WI38 (cell line): ENCODE data around the gene NID2.

Source experiments
- H3K4me3 ChIP-seq: 2 replicates; pipeline ENCODE4 v1.5.1; 2011; ENCODE audit warnings: low read depth, mild to moderate bottlenecking, control low read depth, low read length
- TF ChIP-seq, protein P1 (sequence below): IDR thresholded peaks from 2 replicates; pipeline ENCODE4 v1.5.1; 2012; ENCODE audit warnings: low read depth, mild to moderate bottlenecking, control low read depth, low read length

The NID2 gene

DNA sequence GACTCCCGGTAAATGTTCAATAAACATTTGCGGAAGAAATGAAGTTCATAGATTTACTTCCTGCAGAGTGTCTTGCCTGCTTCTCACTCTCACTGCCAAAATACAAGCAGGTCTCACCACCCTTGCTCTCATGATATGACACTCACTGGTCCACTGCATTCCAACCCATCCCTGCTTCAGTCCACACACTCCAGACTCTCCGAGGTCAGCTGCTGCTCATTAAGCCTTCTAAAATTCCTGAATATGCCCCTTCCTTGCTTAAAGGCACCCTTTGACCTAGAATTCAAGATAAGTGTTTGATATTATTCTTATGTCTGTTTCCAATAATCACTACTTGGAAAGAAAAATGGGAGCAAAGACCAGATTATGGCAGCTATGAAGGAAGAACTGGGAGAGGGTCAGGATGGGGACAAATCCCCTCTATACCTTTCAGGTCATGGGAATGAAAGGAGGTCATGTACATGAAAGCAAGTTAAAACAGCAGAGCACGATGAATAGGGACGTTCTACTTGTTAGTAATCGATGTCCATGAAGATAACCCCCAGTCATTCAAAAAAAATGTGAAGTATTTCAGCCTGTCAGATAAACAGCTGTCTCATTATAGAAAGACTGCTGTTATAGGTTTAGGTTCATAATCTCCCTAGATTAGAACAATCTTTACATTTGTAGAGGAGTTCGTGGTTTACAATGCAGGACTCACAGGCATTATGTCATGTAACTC is 10.5 kb upstream of the NID2 start:
- no peak overlapping the region for H3K4me3 ChIP-seq
- TF ChIP-seq, protein P1, sequence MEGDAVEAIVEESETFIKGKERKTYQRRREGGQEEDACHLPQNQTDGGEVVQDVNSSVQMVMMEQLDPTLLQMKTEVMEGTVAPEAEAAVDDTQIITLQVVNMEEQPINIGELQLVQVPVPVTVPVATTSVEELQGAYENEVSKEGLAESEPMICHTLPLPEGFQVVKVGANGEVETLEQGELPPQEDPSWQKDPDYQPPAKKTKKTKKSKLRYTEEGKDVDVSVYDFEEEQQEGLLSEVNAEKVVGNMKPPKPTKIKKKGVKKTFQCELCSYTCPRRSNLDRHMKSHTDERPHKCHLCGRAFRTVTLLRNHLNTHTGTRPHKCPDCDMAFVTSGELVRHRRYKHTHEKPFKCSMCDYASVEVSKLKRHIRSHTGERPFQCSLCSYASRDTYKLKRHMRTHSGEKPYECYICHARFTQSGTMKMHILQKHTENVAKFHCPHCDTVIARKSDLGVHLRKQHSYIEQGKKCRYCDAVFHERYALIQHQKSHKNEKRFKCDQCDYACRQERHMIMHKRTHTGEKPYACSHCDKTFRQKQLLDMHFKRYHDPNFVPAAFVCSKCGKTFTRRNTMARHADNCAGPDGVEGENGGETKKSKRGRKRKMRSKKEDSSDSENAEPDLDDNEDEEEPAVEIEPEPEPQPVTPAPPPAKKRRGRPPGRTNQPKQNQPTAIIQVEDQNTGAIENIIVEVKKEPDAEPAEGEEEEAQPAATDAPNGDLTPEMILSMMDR = no peak

DNA sequence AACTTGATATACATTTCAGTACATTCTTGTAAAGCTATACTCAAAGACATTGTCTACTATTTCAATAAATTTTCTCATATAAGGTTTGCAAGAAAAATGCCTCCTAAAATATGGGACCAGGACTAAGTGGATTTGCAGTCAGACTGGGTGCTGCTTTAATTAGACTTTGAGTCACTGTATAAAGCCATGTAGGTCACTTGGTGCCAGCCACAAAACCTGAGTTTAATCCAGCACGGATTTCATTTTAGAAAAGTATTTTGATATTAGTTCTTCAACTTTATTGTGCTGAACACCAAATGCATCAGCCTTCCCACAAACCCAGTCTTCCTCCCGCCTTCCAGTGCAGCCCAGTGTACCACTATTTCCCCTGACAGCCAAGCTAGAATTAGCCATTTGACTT is 9.9 kb upstream of the NID2 start:
- TF ChIP-seq, protein P1 = no peak
- no peak overlapping the region for H3K4me3 ChIP-seq

DNA sequence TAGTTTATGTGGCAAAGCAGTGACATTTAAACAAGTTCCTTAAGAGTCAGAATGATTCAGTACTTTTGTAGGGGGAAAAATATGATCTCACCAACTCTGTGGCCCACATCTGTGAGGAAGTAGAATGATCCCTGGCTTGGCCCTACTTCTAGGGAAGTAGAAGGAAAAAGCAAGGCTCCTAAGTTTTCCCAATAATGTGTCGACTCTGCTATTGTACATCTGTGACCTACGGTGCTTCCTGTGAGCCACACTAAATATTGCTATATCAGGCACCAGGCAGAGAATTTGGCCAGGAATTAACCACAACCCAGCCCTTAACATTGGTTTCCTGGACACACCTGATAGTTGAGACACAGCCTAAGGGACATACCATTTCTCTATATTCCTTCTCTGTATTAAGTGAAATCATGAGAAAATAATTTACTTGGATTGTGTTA is 9.3 kb upstream of the NID2 start:
- H3K4me3 ChIP-seq = no peak overlapping the region
- TF ChIP-seq, protein P1 = no peak

DNA sequence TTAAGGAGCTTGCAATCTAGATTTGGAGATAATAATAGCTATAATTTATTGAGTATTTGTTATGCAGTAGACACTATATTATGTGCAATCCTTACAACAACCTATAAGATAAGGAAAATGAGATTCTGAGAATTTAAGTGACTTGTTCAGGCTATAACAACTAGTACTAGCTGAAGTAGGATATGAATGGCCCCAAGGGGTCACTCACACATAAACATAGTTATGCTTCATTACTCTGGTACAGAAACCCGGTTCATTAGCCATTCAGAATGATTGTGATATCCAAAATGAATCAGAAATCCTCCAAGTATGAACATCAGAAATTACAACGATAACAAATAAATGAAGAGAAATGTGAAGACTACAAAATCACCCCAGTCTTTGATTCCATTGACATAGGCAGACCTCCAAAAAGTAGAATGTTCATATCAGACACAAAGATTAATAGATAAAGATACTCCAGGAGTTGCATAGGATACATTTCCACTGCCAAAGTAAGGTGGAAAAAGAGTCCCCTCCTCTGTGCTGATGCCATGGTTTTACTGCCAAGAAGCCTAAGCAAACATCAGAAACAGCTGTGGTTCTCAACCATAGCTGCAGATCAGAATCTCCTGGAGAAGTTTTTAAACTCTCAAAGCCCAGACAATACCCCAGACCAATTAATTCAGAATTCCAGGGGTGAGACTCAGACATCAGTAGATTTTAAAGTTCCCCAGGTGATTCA is 8.6 kb upstream of the NID2 start:
- TF ChIP-seq, protein P1 = no peak
- H3K4me3 ChIP-seq = no peak overlapping the region

DNA sequence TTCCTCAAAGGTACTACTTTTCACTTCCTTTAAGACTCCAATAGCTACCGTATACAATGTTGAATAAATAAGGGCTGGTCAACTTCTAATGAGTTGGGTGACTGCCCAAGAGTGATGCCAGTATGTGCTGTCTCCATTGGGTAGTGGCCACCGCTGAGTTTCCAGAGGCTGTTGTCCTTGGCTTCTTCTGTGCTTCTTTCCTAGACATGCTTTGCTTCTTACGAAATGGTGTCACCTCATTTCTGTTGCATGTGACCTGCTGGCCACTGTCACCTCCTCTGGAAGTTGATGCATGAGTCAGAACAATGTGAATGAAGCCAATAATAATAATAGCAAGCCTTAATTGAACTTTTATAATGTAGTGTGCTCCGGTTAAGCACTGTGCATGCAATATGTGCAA is 7.5 kb upstream of the NID2 start:
- TF ChIP-seq, protein P1 = no peak
- no peak overlapping the region for H3K4me3 ChIP-seq

DNA sequence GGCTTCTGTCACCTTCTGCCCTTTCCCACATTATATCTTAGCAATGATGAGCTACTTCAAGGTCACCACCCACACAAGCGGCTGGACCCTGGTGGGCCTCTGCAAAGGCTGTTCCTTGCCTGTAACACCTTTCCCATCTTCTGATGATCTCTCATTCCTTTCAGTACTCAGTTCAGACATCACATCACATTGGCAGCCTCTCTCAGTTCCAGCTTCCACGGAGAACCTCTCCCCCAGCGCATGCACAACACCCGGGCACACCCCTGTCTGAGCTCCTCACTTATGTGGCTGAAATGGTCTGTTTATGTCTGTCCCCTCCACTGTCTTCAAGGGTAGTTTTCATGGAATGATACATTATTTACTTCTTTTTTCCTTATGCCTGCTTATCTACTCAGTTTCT is 6.5 kb upstream of the NID2 start:
- no peak overlapping the region for H3K4me3 ChIP-seq
- TF ChIP-seq, protein P1 = no peak

DNA sequence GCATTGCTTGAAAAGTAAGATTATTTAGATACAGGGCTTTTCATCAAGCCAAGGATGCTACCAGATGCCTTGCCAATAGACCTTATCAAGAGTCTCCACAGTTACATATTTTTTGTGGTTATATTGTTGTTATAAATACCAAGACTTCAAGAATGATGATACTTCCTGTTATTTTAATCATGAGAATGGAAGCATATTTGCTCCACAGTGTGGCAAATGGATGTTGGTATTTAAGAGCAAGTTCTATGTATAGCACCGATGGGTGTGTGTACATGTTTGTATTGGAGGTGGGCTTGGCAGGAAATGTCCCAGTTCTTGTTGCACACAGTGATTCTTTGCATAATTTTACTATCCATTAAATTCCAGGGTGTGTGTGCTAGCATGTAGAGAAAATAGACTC is 4.4 kb upstream of the NID2 start:
- H3K4me3 ChIP-seq = no peak overlapping the region
- TF ChIP-seq, protein P1 = no peak
